Lower leg skin (tissue), 3 donors: ENCODE measurements around the gene TTC34.

Experiments
- CTCF ChIP-seq, 3 donors: fragments of 450-650 bp; IDR thresholded peaks; one replicate each; pipeline ENCODE4 v1.5.1; 2016; ENCODE audit warnings: antibody characterized with exemption in 3 of 3, mild to moderate bottlenecking in 3 of 3, moderate library complexity in 2 of 3
- POLR2A ChIP-seq, 2 donors: fragments of 450-650 bp; IDR thresholded peaks; one replicate each; pipeline ENCODE4 v1.6.1; 2016 to 2017; ENCODE audit warnings: antibody characterized with exemption in 2 of 2, mild to moderate bottlenecking in 1 of 2, moderate library complexity in 1 of 2

- TF ChIP-seq CTCF (IDR thresholded peaks at IDR 0.05), result no peak
- no peak for TF ChIP-seq POLR2A (IDR thresholded peaks at IDR 0.05)
Observed at GRCh38 chr1:2812939-2813653, 11.6 kb upstream of the TTC34 start.
